HG03439 (cell line): ENCODE measurements around the gene KCNJ15.
"Not testable (repeated sequence)": the region's sequence is repeated elsewhere in the genome, so short reads cannot be mapped to it uniquely, and the experiment has no call there.

ENCODE experiments used
- ATAC-seq: cut with Tn5 transposase; IDR thresholded peaks from one replicate; pipeline ENCODE4 v1.9.1; 2021; ENCODE audit warnings: mild to moderate bottlenecking, moderate library complexity; ENCODE audit not compliant: unreplicated experiment

Gene KCNJ15

GRCh38 chr21:38244407-38244787 is 12.4 kb upstream of the KCNJ15 start:
- no peak for ATAC-seq

- ATAC-seq, result peak; percentile 63
These were observed 11.6 kb upstream of the KCNJ15 start for GRCh38 chr21:38244885-38245869.

GRCh38 chr21:38246511-38246910 is 10.3 kb upstream of the KCNJ15 start:
- no peak for ATAC-seq

- not testable (repeated sequence) for ATAC-seq
These were observed 9.7 kb upstream of the KCNJ15 start for GRCh38 chr21:38247054-38247453.

- ATAC-seq, result no peak
These were observed 8.9 kb upstream of the KCNJ15 start for GRCh38 chr21:38247738-38248510.

GRCh38 chr21:38249256-38249655 is 7.5 kb upstream of the KCNJ15 start:
- ATAC-seq, result no peak

- no peak for ATAC-seq
These were observed 7.0 kb upstream of the KCNJ15 start for GRCh38 chr21:38249696-38250278.

- no peak for ATAC-seq
These were observed 5.8 kb upstream of the KCNJ15 start for GRCh38 chr21:38250991-38251418.

GRCh38 chr21:38254970-38255369 is 1.8 kb upstream of the KCNJ15 start:
- ATAC-seq, result no peak

GRCh38 chr21:38255571-38256117 is 1.1 kb upstream of the KCNJ15 start:
- ATAC-seq, result no peak

- ATAC-seq, result no peak
These were observed 876 bp downstream of the KCNJ15 start for GRCh38 chr21:38257667-38258066.

- no peak for ATAC-seq
These were observed 2.0 kb downstream of the KCNJ15 start for GRCh38 chr21:38258521-38259485.

- no peak for ATAC-seq
These were observed 2.9 kb downstream of the KCNJ15 start for GRCh38 chr21:38259665-38260064.

- ATAC-seq, result no peak
These were observed 3.6 kb downstream of the KCNJ15 start for GRCh38 chr21:38260426-38260825.

- no peak for ATAC-seq
These were observed 5.1 kb downstream of the KCNJ15 start for GRCh38 chr21:38261851-38262250.

- ATAC-seq, result no peak
These were observed 6.7 kb downstream of the KCNJ15 start for GRCh38 chr21:38263493-38263892.

- ATAC-seq, result no peak
These were observed 7.8 kb downstream of the KCNJ15 start for GRCh38 chr21:38264571-38264970.

- ATAC-seq, result no peak
These were observed 8.4 kb downstream of the KCNJ15 start for GRCh38 chr21:38265166-38265565.

GRCh38 chr21:38266732-38267131 is 9.9 kb downstream of the KCNJ15 start:
- no peak for ATAC-seq
